ENCODE data around the gene CPEB4. TPM values are rescaled to one million over a fixed set of nuclear protein-coding genes. Genes with fewer than 3 reads are reported as not detected.

Gene CPEB4
- 9.0 and 10.4 TPM in 2 replicates for total RNA-seq

GRCh38 chr5:173887610-173888472, at the start of gene CPEB4:
Gene CPEB4, plus strand, starts transcription at chr5:173888349. Its CDS starts 1,385 bp downstream, at chr5:173889734.

GRCh38 chr5:173988554-173989431, 100.6 kb downstream of the CPEB4 start, which contains the start of gene C5orf47:
Gene C5orf47, plus strand, starts transcription at chr5:173989170. Its CDS starts 94 bp downstream, at chr5:173989264.

Other genes with a start within 250 kb of the CPEB4 start
- under 0.01 TPM in 1 of 2 replicates, not detected in the other for gene C5orf47, start 100.8 kb downstream of the CPEB4 start, total RNA-seq
- gene NSG2, start 157.4 kb downstream of the CPEB4 start, total RNA-seq: not detected in 2 replicates

Measured in epithelial cell of umbilical artery (primary cell).